A375 (cell line): ENCODE results near the gene PRKAR1A. TPM values are rescaled to one million over a fixed set of nuclear protein-coding genes. Genes with fewer than 3 reads are reported as not detected.

ENCODE experiments used
- total RNA-seq: library from RNA; depleted of rRNA; stranded (reverse); fragments of >200 nt; shearing (Covaris generic); gene quantifications from 2 replicates; pipeline ENCODE4 v1.2.3, GENCODE V29; 2014; rRNA removed

Gene PRKAR1A
- total RNA-seq = 326 and 383 TPM in 2 replicates

GRCh38 chr17:68512247-68512959 lies at the start of gene PRKAR1A:
Gene PRKAR1A, plus strand, starts transcription at chr17:68512430. Its CDS starts 2,970 bp downstream, at chr17:68515400.

Other genes starting within 250 kb of the PRKAR1A start
- gene SLC16A6, start 221.3 kb upstream of the PRKAR1A start, total RNA-seq = 0.79 and 0.93 TPM in 2 replicates
- 2.9 and 3.8 TPM in 2 replicates for gene ARSG, start 220.9 kb upstream of the PRKAR1A start, total RNA-seq
- gene WIPI1, start 54.9 kb upstream of the PRKAR1A start, total RNA-seq = 30.0 and 37.3 TPM in 2 replicates
- gene FAM20A, start 88.9 kb downstream of the PRKAR1A start, total RNA-seq = 0.72 and 0.94 TPM in 2 replicates